Measurements from ENCODE around the gene YJU2. TPM values are rescaled to one million over a fixed set of nuclear protein-coding genes. Genes with fewer than 3 reads are reported as not detected.
A peak's percentile ranks its signal among the peaks of the same experiment; 100 is the strongest.

Gene YJU2
- total and polyA plus RNA-seq, 2 of the 13 experiments (the other 11 are each of a cell fraction or from before 2014, with no cell fraction given): 9.3 to 17.9 TPM

GRCh38 chr19:4206818-4207484, 39.9 kb upstream of the YJU2 start (continued):
- peak; percentile 53; the same call in 1 of the 2 replicates for TF ChIP-seq ZNF770 (CRISPR knock-in tag; IDR thresholded peaks at IDR 0.05)

GRCh38 chr19:4208385-4209094, 38.3 kb upstream of the YJU2 start:
- Histone ChIP-seq H4K20me1 (ENCODE audit: insufficient read depth, low read length) (no peaks in the 10 kb centered on the region), H3K4me2 (ENCODE audit: low read depth, low read length) (no peak overlapping the region), H3K4me1 (ENCODE audit: insufficient read depth, low read length) (peaks cover 22% of the 10 kb centered on the region), H3K9ac (ENCODE audit: insufficient read depth, low read depth, low read length) (no peak overlapping the region), H3K9me3 (ENCODE audit: low read length) (no peaks in the 10 kb centered on the region), H3K27ac (ENCODE audit: extremely low read length, insufficient read depth, low read length) (no peak overlapping the region), H3K36me3 (replicated peaks in 1 of 2; ENCODE audit: control insufficient read depth in 1 of 2, insufficient read depth in 2 of 2, low read length in 2 of 2) (no peaks in the 10 kb centered on the region), H2AFZ (ENCODE audit: low read length) (no peak overlapping the region), H3K79me2 (ENCODE audit: insufficient read depth, low read length) (no peaks in the 10 kb centered on the region), H3K27me3 (ENCODE audit: control insufficient read depth in 1 of 2, insufficient read depth in 2 of 2, low read length in 2 of 2) (peaks cover 0 to 9% of the 10 kb centered on the region in 2 experiments; a peak in 3 of 5 replicates), H3K4me3 (replicated peaks in 1 of 3; ENCODE audit: insufficient read depth in 1 of 3, low read depth in 2 of 3, low read length in 3 of 3) (no peak overlapping the region)
- WGBS (ENCODE audit: low lambda C conversion rate): 12% methylated on average over 11 of the region's 13 CpGs
- TF ChIP-seq ARID2 (CRISPR knock-in tag; IDR thresholded peaks at IDR 0.05; ENCODE audit: borderline replicate concordance) (no peak), ELF3 (CRISPR knock-in tag; IDR thresholded peaks at IDR 0.05) (peak; percentile 42; the same call in 1 of the 2 replicates), CTCF (CRISPR knock-in tag; IDR thresholded peaks at IDR 0.05) (peak; percentile 73), PATZ1 (CRISPR knock-in tag; IDR thresholded peaks at IDR 0.05) (0 out of 2 replicates have a peak, but pooled peaks have one; percentile 25), STAG1 (CRISPR knock-in tag; IDR thresholded peaks at IDR 0.05) (peak; percentile 57), ZSCAN31 (CRISPR knock-in tag; IDR thresholded peaks at IDR 0.05; ENCODE audit: low read depth) (no peak)
- ChIA-PET POLR2A (interaction anchor here (0.6 kb wide), 1 partner anchor 237 kb away, joined by 4 read pairs; no protein-coding TSS in a partner anchor), CTCF (ENCODE audit: low intra/inter-chr PET ratio, low total read pairs) (no interaction called here)
- FAIRE-seq (peak; percentile 8), DNase-seq (ENCODE audit: low spot score) (peak; percentile 52), ATAC-seq (peak; percentile 56)
- intact Hi-C loops (cut with micrococcal nuclease; ENCODE audit: unreplicated experiment) (no loop called here), in situ Hi-C loops (cut with HindIII; ENCODE audit: extremely low pct_ligation_motif_present, low pct_unique_long_range_greater_than_20kb) (loop anchor here (25.0 kb wide), 1 partner anchor 346 kb away; the partner anchor contains the start of gene ZFR2)
- no TSS peak for BruUV-seq (replicated peaks)
